GM20431 (cell line): ENCODE data around the gene VCX3B.
"Not testable (repeated sequence)": the region's sequence is repeated elsewhere in the genome, so short reads cannot be mapped to it uniquely, and the experiment has no call there.

ENCODE experiments used
- in situ Hi-C: fragments of 300-500 bp; cut with MseI, MboI; formaldehyde crosslinking; loops from one replicate; pipeline ENCODE4 v1.15.0; 2020; ENCODE audit warnings: low sequenced_read_pairs; ENCODE audit not compliant: unreplicated experiment

VCX3B gene

DNA sequence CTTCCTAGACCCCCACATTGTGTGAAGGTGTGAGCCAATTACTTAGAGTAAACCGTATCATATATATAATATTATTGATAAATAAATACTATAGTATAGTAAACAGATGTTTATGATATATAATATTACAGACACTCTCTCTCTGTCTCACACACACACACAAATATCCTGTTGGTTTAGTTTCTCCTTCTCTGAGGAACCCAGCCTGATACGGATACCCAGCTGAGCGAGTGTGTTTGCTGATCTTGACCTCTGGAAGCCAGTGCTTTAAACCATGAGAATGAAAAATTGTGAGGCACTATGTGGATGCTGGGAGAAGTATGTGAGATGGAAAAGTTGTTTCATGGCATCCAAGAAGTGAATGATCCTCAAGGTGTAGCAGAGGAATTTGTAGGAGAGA is at the start of gene VCX3B:
TSS of gene VCX3B (plus strand) at position 301 of the 400 bp plus-strand sequence. CDS start 621 bp downstream, outside the sequence.
- in situ Hi-C loops = not testable (repeated sequence)

DNA sequence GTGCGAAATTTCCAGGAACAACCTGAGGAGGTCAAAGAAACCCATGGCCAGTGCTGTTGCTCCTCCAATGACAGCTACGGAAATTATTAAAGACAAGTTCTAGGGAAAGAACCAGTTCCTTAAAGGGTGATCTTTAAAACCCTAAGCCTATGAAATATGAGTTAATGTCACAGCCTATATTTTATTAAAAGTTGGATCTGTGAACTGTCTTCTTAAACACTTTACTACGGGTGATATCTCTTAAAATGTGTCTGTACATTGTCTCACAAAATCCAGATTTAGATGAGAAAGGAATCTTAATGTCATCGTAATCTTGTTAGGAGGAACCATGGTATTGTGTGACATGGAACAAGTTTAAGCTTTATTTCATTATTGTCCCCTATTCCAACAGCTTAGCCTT is 46.3 kb upstream of the VCX3B start:
- in situ Hi-C loops = no loop called here

DNA sequence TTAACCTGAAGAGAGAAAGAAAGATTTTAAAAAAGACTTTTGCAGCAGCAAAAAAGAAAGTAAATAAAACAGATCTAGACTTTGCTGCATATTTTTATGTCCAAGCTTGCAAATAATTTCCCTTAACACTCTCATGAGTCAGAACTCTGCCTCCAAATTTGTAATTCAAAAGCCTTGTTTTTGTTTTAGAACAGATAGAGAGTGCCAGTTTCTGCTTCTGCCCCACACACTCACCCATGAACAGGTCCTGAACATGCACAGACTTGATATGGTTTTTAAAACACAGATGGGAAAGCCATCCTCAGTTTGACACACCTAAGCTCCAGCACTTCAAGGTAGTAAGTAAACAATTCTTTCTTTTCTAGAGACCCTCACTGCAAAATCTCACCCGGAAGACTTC is 39.7 kb upstream of the VCX3B start:
- in situ Hi-C loops = no loop called here

DNA sequence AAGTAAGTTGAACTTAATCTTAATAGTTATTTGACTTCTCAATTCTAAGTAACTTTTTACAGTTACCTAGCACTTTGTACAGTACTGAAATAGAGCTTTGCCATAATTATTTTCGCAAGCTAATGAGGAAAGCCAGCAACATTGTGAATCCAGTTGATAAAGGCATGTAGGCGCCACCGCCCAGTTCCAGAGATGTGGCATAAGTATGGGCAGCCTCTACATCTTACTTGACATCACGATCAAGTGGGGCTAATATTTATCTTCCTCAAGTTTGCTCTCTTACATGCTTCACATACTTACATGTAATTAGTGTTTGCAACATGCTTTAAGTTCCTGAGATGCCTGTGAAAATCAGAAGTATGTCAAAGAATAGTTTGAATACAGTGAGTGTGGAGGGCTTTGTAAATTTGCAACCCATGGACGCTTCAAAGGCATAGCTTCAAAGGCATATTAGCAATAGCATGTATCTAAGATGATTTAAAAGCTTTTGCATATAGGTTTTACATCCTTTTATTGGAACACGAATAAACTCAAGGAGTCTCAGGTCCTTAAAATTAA is 34.9 kb upstream of the VCX3B start:
- in situ Hi-C loops = no loop called here

DNA sequence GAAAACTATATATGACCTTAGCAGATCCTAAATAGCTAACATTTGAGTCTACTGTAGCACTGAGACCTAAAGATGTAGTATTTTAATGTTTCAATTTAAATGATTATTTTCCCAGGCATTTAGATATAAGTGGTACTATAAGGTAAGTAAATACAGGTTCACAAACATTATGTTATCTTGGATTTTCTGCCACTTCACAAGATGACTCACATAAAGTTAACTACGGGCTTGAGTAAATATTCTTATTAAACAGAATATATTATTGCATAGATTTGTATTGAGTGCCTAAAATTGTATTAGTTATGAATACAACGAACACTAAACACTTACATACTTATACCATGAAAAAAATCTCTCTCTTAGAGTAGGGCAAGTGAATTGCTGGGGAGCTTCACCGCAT is 34.2 kb upstream of the VCX3B start:
- in situ Hi-C loops = no loop called here

DNA sequence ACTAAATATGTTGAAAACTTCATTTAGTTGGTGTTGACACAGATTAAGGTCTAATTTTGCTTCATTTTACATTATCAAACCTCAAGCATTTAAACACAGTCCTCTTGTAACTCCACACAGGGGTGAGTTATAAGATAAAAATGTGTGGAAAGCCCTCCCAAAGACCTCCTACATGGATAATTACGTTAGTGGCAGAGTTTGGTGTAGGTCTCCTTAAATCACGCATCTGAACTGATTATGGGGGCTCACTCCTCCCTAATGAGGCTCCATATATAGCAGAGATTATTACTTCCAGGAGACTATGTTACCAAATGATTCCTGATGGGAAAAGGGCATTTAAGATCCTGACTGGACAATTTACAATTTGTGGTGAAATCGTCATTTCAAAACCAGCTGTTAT is 32.2 kb upstream of the VCX3B start:
- in situ Hi-C loops = no loop called here

DNA sequence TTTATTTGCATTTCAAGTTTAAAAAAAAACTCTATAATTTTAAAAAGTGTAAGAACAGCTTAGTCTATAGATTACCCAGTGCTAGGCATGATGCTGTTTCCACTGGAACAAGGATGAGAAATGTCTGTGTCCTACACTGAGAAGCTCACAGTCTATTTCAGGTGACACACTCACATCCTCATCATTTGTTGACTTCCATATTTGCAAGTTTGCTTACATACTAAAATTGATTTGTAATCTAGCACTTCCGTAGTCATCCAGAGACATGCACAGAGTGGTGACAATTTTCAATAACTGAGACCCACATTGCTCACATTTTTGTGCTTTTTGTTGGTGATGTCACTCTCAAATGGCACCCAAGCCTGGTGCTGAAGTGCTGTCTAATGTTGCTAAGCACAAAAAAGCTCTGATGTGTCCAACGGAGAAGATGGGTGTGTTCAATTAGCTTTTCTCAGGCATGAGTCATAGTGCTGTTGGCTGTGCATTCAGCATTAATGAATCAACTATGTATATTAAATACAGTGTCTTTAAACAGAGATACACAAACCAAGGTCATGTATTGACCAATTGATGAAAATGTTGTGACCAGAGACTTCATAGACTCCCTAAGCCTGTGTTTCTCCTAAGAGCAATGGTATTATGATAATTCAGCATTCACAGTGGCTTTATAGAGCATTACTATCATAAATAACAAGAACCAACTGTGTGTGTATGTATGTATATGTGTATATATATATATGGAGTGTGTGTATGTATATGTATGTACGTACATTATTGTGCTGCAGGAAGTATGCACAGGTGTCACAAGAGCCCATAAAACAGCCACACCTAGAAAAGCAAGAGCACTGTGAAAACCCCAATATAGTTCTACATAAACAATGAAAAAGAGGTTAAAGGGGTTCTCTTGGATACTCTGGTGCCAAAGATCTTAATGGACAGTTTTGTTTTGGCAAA is 31.2 kb upstream of the VCX3B start:
- in situ Hi-C loops = no loop called here

DNA sequence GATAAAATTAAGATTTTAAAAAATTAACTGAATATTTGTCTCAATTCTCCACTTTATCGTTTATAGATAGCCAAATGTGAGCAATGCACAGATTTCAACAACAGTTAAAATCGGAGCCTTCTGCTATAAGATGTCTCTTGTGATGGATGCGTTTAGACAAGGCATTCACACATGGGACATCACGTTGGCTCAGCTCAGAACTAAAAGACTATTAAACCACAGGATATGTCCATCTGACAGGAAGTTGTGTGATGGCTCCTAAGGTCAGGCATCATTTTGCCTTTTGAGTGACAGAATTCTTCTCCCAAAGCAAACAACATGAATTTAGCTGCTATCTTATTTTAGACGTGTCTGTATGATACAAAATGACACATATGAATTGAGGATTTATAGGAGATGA is 17.3 kb upstream of the VCX3B start:
- in situ Hi-C loops = no loop called here

DNA sequence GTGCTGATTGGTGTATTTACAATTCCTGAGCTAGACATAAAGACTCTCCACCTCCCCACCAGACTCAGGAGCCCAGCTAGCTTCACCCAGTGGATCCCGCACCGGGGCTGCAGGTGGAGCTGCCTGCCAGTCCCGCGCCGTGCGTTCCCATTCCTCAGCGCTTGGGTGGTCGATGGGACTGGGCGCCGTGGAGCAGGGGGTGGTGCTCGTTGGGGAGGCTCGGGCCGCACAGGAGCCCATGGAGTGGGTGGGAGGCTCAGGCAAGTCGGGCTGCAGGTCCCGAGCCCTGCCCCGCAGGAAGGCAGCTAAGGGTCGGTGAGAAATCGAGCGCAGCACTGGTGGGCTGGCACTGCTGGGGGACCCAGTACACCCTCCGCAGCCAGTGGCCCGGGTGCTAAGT is 12.3 kb upstream of the VCX3B start:
- in situ Hi-C loops = not testable (repeated sequence)

DNA sequence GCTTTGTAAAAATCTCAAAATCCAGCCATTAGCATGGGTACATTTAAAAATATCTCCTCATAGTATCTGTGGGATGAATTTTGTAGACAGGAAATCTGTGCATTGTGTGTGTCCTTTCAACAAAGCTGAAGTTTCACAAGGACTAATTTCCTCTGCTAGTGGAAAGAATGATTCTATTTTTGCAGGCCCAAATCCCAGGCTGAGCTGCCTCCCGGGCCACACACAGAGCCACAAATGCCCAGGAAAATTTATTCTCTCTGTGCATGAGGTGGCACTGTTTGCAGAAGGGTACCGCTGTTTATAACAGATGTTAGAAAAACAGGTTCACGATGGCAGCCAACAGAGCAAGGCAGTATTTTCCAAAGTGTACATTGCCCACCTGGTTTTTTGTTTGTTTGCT is 11.0 kb upstream of the VCX3B start:
- in situ Hi-C loops = no loop called here

DNA sequence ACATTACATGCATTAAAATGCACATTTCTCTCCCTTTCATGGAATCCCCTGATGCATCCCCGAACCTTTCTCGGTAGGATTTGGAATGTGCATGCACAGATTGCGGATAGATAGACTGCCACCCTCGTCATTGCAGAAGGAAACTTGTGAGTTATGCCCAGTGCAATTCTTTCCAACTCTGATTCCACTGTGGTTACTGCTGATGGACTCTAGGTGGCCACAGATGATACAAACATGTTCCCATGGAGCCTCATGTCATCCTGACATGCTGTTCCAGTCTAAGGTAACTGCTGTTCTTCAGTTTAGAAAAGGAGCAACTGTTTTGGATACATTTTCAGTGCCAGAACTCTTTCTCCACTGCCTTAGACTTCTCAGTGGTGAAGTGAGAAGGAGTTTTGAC is 9.1 kb upstream of the VCX3B start:
- in situ Hi-C loops = no loop called here

DNA sequence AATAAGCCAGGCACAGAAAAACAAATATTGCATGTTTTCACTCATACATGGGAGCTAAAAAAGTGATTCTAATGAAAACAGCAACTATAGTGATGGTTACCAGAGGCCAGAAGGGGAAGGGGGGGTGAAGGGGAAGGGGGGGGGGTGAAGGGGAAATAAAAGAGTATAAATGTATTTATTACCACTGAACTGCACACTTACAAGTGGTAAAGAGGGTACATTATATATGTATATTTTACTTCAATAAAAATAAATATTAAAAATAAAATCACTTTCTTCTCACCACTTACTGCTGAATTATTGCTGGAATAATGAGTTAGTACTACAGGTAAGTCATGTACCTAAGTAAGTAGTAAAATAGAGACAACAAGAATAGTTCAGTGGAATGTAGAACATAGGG is 2.1 kb upstream of the VCX3B start:
- in situ Hi-C loops = no loop called here

DNA sequence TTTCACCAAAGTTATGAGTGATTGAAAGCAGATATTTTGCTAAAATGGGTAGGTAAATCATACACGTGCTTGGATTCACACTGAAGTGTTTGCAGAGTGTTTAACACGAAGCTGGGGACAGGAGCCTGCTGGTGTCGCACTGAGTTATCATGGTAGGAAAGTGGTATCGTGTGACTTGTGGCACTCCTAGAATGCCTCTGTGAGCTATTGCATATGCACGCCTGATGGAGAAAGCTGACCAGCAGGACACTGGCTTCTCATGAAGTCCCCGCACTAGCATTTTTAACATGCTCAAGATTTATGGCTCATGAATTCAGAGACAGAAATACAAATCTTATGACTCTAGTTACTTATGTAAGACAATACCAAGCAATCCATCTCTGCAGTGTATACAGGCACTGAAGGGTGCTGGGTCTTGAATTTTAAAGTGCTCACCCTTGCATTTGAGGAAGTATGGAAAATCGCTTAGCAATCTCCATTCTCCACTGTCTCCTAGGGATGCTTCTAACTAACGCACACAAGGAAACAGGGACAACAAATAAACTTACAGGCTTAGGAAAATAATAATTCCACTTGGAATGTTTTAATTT is 19.8 kb downstream of the VCX3B start:
- in situ Hi-C loops = no loop called here

DNA sequence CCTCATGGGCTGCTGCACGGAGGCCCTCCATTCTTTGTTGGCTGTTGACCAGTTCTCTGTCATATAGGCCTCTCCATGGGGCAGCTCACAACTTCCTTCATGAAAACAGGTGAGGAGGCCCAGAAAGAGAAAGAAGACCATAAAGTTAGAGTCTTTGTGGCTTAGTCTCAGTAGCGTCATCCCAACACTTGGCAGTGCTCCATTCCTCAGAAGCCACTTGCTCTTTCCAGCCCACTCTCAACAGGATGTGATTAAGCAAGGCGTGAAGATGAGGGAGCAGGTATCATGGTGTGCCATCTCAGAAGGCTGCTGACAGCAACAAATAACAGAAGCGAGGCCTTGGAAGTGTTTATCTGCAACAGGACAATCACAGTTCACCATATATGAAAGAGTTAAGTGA is 30.4 kb downstream of the VCX3B start:
- in situ Hi-C loops = not testable (repeated sequence)

DNA sequence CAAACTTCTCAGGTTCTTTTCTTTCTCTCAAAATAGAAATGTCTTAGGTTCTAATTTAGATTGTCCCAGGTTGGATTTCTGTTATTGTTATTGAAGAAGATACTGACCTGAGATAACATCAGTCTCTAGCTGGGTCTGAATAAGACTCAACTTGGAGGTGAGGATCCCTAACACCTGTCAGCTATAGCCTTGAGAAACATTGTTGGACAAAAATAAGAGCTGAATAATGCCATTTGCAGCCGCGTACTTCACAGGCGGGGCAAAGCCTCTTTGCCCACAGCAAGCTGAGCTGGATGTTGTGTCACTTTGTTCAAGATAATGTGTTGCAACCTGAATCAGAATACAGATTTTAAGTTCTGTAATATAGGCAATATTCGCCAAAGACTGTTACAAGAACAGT is 35.6 kb downstream of the VCX3B start:
- in situ Hi-C loops = no loop called here

DNA sequence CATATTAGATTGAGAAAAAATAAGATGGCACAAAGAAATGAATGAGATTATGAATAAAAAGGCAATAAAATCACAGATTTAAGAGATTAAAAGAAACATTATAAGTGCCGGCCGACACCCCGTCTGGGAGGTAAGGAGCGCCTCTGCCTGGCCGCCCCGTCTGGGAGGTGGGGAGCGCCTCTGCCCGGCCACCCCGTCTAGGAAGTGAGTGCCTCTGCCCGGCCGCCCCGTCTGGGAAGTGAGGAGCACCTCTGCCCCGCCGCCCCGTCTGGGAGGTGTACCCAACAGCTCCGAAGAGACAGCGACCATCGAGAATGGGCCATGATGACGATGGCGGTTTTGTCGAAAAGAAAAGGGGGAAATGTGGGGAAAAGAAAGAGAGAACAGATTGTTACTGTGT is 37.5 kb downstream of the VCX3B start:
- in situ Hi-C loops = not testable (repeated sequence)

DNA sequence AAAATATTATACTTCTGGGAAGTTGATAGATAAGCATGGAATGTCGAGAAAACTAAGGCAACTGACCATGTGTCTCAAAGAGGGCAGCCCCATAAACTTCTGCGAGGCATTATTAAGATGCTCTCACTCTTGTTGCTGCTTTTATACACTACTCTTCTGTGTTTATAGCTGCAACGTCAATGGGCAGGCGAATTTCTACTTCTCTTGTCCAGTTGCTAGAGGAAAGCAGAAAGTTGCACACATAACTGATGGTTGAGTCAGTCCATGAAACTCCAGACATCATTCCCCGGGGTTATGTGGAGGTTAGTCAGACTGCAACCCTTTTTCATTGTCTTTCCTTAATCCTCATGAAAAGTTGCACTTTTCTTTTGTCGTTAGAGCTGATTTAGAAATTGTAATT is 39.8 kb downstream of the VCX3B start:
- in situ Hi-C loops = no loop called here
